Skeletal muscle tissue (tissue), 4 donors: ENCODE measurements around the gene FNTB. TPM values are rescaled to one million over a fixed set of nuclear protein-coding genes. Genes with fewer than 3 reads are reported as not detected.

Experiments used
- H3K27ac ChIP-seq: one replicate; pipeline ENCODE4 v1.7.0; 2013; ENCODE audit warnings: mild to moderate bottlenecking, low read depth, low read length, inconsistent platforms
- H3K27me3 ChIP-seq, 3 donors: one replicate each; pipeline ENCODE4 v1.7.0; 2013; ENCODE audit warnings: low read length in 3 of 3; ENCODE audit not compliant: control insufficient read depth in 3 of 3, insufficient read depth in 3 of 3
- H3K36me3 ChIP-seq, 3 donors: one replicate each; pipeline ENCODE4 v1.7.0; 2013; ENCODE audit warnings: low read length in 3 of 3; ENCODE audit not compliant: control insufficient read depth in 3 of 3, insufficient read depth in 3 of 3
- H3K4me1 ChIP-seq, 3 donors: one replicate each; pipeline ENCODE4 v1.7.0; 2013; ENCODE audit warnings: low read length in 3 of 3, mild to moderate bottlenecking in 3 of 3; ENCODE audit not compliant: control insufficient read depth in 3 of 3, insufficient read depth in 3 of 3
- H3K4me3 ChIP-seq, 3 donors: one replicate each; pipeline ENCODE4 v1.7.0; 2013; ENCODE audit warnings: low read length in 3 of 3
- H3K9ac ChIP-seq, 3 donors: one replicate each; pipeline ENCODE4 v1.7.0; 2013; ENCODE audit warnings: low read length in 3 of 3, mild to moderate bottlenecking in 3 of 3, moderate library complexity in 2 of 3, low read depth in 1 of 3
- H3K9me3 ChIP-seq, 3 donors: one replicate each; pipeline ENCODE4 v1.7.0; 2013; ENCODE audit warnings: low read length in 3 of 3; ENCODE audit not compliant: control insufficient read depth in 3 of 3
- total RNA-seq: library from RNA; depleted of rRNA; stranded (reverse); fragments of >200 nt; gene quantifications from one replicate; pipeline ENCODE4 v1.2.3, GENCODE V29; 2014
- donor health status: Osteomylitis.

FNTB gene
- total RNA-seq, 1 donor from 2014 or later, result 5.7 TPM

DNA sequence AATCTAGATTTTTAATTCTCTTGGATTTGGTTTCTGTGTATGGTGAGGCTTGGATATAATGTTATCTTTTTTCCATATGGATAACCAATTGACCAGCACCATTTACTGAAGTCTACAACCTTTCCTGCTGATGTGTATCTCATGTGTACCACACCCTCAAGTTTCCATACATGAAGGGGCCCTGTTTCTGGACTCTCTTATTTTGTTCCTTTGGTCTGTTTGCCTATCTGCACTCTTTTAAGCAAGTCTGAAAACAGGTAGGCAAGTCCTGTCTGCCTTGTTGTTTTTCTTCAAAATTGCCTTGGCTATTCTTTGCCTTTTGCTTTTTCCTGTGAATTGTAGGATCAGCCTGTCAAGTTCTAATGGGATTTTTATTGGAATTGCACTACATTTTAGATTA lies 71.0 kb downstream of the FNTB start:
- no peak overlapping the region for H3K9ac ChIP-seq
- no peak overlapping the region for H3K4me3 ChIP-seq
- peaks cover 29 to 33% (median 31%) of the 10 kb centered on the region in 3 donors for H3K36me3 ChIP-seq
- H3K4me1 ChIP-seq, result peaks cover 0 to 4% (median 0%) of the 10 kb centered on the region in 3 donors
- no peaks in the 10 kb centered on the region for H3K27me3 ChIP-seq
- no peaks in the 10 kb centered on the region for H3K9me3 ChIP-seq
- H3K27ac ChIP-seq, result no peak overlapping the region

GRCh38 chr14:65062096-65063075 lies 75.7 kb downstream of the FNTB start:
- Histone ChIP-seq H3K4me3 (no peak overlapping the region), H3K36me3 (peaks cover 27 to 48% (median 32%) of the 10 kb centered on the region in 3 donors), H3K27me3 (no peaks in the 10 kb centered on the region), H3K9ac (no peak overlapping the region), H3K9me3 (no peaks in the 10 kb centered on the region), H3K27ac (no peak overlapping the region), H3K4me1 (no peaks in the 10 kb centered on the region)

DNA sequence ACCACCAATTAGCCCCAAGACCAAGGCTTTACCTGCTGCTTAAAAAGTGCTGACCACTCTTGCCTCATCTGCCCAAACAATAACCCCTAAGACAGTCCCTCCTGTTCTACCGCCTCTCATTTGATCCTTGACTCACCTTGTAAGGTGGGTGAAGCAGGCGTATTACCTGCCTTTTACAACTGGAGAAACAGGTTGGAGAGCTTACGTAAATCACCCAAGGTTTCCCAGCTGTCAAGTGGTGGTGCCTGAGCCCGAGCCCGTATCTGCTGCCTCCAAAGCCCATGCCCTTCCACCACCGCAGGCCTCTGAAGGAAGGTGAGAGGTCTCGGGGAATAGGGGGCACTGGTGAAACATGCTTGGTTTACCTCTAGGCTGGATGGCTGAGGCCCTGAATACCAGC lies 79.0 kb downstream of the FNTB start:
- Histone ChIP-seq H3K27ac (no peak overlapping the region), H3K4me3 (no peak overlapping the region), H3K4me1 (peaks cover 15% of the 10 kb centered on the region in 3 donors), H3K9me3 (no peaks in the 10 kb centered on the region), H3K27me3 (no peaks in the 10 kb centered on the region), H3K9ac (no peak overlapping the region), H3K36me3 (peaks cover 35 to 57% (median 39%) of the 10 kb centered on the region in 3 donors)

GRCh38 chr14:65069874-65070413 lies 83.2 kb downstream of the FNTB start:
- Histone ChIP-seq H3K27ac (no peak overlapping the region), H3K9ac (peak overlapping the region in 1 of 3 donors; percentile 69)

DNA sequence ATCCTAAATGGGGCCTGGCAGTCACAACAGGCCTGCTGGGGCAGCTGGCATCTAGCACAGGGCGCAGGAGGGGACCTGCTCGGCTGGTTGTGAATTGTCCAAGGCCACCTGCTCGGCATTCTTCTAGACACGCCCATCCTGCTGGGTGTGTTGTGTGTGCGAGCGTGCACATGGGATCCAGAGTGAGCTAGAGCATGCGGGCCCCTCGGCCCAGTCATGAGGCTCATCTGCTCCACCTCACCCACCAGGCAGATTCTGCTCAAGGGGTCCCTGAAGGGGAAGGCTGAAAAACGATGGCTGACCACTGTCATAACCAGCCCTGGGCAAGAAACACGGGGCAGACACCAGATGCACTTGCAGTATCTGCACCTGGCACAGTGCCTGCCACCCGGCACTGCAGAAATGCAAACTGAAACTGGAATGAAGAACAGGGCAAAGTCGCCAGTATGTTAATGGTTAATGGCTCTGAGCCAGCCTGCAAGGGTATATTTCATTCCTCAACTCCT lies 83.8 kb downstream of the FNTB start:
- Histone ChIP-seq H3K4me1 (peaks cover 53 to 59% (median 53%) of the 10 kb centered on the region in 3 donors), H3K27me3 (no peaks in the 10 kb centered on the region), H3K36me3 (peaks cover 14 to 19% (median 15%) of the 10 kb centered on the region in 3 donors), H3K4me3 (peak overlapping the region in 2 of 3 donors; percentile 37 to 47), H3K9me3 (no peaks in the 10 kb centered on the region), H3K9ac (peak overlapping the region in 2 of 3 donors; percentile 28 to 69), H3K27ac (no peak overlapping the region)

More at GRCh38 chr14:65069874-65070413, 83.2 kb downstream of the FNTB start:
- no peaks in the 10 kb centered on the region for H3K9me3 ChIP-seq
- peaks cover 48 to 54% (median 49%) of the 10 kb centered on the region in 3 donors for H3K4me1 ChIP-seq
- H3K36me3 ChIP-seq, result peaks cover 18 to 21% (median 19%) of the 10 kb centered on the region in 3 donors
- H3K4me3 ChIP-seq, result no peak overlapping the region
- no peaks in the 10 kb centered on the region for H3K27me3 ChIP-seq

GRCh38 chr14:65071544-65071943 lies 84.8 kb downstream of the FNTB start:
- Histone ChIP-seq H3K9ac (no peak overlapping the region), H3K4me1 (peaks cover 55 to 66% (median 61%) of the 10 kb centered on the region in 3 donors), H3K4me3 (no peak overlapping the region), H3K36me3 (peaks cover 10 to 23% (median 13%) of the 10 kb centered on the region in 3 donors), H3K9me3 (no peaks in the 10 kb centered on the region), H3K27ac (peak overlapping the region; percentile 24), H3K27me3 (no peaks in the 10 kb centered on the region)

DNA sequence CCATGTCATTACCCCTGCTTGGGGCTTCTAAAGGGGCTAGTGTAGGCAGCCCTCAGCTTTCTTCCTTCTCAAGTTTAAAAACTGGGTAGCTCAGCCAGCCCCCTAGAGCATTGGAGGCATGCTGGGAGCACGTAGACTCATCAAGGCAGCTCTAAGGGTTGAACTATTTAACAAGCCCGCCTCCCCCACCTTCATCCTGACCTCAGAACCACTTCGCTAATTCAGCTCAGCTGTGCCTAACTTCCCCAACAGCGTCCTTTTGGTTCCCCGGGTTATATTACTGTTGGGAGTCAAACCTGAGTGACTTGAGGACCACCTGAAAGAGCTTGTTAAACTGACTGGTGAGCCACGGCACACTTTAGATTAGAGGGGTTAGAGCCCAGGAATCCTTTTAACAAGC lies 85.6 kb downstream of the FNTB start:
- no peak overlapping the region for H3K4me3 ChIP-seq
- H3K27ac ChIP-seq, result peak overlapping the region; percentile 24
- H3K9me3 ChIP-seq, result no peaks in the 10 kb centered on the region
- H3K4me1 ChIP-seq, result peaks cover 55 to 68% (median 61%) of the 10 kb centered on the region in 3 donors
- no peaks in the 10 kb centered on the region for H3K27me3 ChIP-seq
- H3K9ac ChIP-seq, result no peak overlapping the region
- H3K36me3 ChIP-seq, result peaks cover 15 to 30% (median 19%) of the 10 kb centered on the region in 3 donors

GRCh38 chr14:65072937-65073336 lies 86.2 kb downstream of the FNTB start:
- Histone ChIP-seq H3K27ac (peak overlapping the region; percentile 81), H3K4me3 (no peak overlapping the region), H3K36me3 (peaks cover 21 to 37% (median 26%) of the 10 kb centered on the region in 3 donors), H3K9me3 (no peaks in the 10 kb centered on the region), H3K4me1 (peaks cover 58 to 68% (median 65%) of the 10 kb centered on the region in 3 donors), H3K9ac (no peak overlapping the region), H3K27me3 (no peaks in the 10 kb centered on the region)

DNA sequence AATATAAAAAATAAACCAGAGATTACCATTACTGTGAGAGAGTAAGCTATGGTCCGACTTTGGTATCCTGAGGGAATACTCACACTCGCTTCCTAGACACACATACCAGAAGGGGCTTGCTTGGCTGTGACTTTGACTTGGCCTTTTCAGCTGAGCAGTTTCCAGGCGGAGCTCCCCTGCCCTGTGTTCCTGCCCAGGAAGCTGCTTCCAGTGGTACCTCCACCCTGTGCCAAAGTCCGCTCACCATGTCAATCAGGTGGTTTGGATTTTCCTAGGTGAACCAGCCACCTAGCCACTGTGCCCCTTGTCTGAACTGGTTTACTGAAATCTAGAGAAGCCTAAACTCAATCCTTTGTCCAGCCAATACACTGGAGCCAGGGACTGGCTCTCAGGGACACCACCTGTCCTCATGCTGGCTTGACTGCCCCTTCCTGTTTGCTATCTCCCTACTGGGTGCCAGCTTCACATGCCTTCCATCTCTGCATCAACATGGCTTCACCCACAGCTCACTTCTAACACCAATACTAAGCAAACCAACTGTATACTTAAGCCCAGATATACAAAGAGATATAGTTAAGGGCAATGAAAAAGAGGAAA lies 87.0 kb downstream of the FNTB start:
- Histone ChIP-seq H3K27me3 (no peaks in the 10 kb centered on the region), H3K27ac (peak overlapping the region; percentile 81), H3K4me3 (peak overlapping the region; percentile 2 to 43 (median 15)), H3K9me3 (no peaks in the 10 kb centered on the region), H3K4me1 (peaks cover 59 to 69% (median 67%) of the 10 kb centered on the region in 3 donors), H3K9ac (peak overlapping the region in 1 of 3 donors; percentile 11), H3K36me3 (peaks cover 20 to 37% (median 26%) of the 10 kb centered on the region in 3 donors)
